ENCODE measurements around the gene CBFA2T2. TPM values are rescaled to one million over a fixed set of nuclear protein-coding genes. Genes with fewer than 3 reads are reported as not detected.

Gene CBFA2T2
- total RNA-seq, 1 experiment from 2014 or later, result 20.0 TPM

DNA sequence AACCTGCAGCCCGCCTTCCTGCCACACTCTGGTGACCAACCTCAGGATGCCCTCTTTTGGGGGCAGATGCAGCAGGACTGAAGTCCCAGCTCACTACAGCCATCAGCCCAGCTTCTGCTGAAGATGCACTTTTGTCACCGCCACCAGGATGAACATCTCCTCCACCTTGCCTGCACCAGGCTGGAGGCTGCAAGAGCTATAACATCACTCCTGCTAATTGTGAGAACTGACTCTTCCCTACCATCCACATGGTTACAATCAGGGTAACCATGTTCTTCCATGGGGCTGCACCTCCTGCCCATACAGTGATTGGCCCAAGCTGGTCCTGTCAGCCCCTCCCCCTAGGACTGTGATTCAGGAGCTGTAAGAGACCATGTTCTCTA lies 174.9 kb downstream of the CBFA2T2 start:
- no TSS peak for BruUV-seq (replicated peaks)
- Histone ChIP-seq H3K36me3 (ENCODE audit: low read depth) (0 out of 2 replicates have a peak, but pooled peaks cover 3% of the 10 kb centered on the region), H3F3A (ENCODE audit: insufficient read depth, low read depth) (peaks cover 43% of the 10 kb centered on the region), H3K27me3 (ENCODE audit: insufficient read depth, low read depth) (no peaks in the 10 kb centered on the region), H3K9me2 (ENCODE audit: insufficient read depth) (no peaks in the 10 kb centered on the region), H3K4me2 (peak overlapping the region; percentile 90), H4K20me1 (ENCODE audit: insufficient read depth) (no peaks in the 10 kb centered on the region), H3K9me3 (ENCODE audit: insufficient read depth, low read depth) (no peaks in the 10 kb centered on the region), H3K79me2 (ENCODE audit: low read depth) (peaks cover 5% of the 10 kb centered on the region), H3K4me3 (peak overlapping the region; percentile 78; the same call in 1 of the 2 replicates), H3K27ac (no peak overlapping the region), H3K4me1 (replicated peaks; ENCODE audit: insufficient read depth) (peaks cover 37% of the 10 kb centered on the region; the same call in 1 of the 2 replicates), H2AFZ (no peak overlapping the region)
- DNase-seq, result no peak
- intact Hi-C loops (cut with micrococcal nuclease; ENCODE audit: unreplicated experiment), result loop anchor here (5.0 to 10.0 kb wide), 3 partner anchors 207 to 403 kb away; partner anchors contain the start of gene RALY
- ChIA-PET POLR2A (ENCODE audit: unreplicated experiment) (interaction anchor here (0.6 kb wide), 3 partner anchors 67 to 845 kb away, joined by 3 to 26 read pairs (median 4); partner anchors contain the start of genes MAPRE1 and ZNF341), CTCF (no interaction called here)
- TF ChIP-seq, protein P1, sequence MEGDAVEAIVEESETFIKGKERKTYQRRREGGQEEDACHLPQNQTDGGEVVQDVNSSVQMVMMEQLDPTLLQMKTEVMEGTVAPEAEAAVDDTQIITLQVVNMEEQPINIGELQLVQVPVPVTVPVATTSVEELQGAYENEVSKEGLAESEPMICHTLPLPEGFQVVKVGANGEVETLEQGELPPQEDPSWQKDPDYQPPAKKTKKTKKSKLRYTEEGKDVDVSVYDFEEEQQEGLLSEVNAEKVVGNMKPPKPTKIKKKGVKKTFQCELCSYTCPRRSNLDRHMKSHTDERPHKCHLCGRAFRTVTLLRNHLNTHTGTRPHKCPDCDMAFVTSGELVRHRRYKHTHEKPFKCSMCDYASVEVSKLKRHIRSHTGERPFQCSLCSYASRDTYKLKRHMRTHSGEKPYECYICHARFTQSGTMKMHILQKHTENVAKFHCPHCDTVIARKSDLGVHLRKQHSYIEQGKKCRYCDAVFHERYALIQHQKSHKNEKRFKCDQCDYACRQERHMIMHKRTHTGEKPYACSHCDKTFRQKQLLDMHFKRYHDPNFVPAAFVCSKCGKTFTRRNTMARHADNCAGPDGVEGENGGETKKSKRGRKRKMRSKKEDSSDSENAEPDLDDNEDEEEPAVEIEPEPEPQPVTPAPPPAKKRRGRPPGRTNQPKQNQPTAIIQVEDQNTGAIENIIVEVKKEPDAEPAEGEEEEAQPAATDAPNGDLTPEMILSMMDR (conservative IDR thresholded peaks at IDR 0.05), result no peak
- TF ChIP-seq EZH2 (IDR thresholded peaks at IDR 0.05; ENCODE audit: low read depth), result no peak

DNA sequence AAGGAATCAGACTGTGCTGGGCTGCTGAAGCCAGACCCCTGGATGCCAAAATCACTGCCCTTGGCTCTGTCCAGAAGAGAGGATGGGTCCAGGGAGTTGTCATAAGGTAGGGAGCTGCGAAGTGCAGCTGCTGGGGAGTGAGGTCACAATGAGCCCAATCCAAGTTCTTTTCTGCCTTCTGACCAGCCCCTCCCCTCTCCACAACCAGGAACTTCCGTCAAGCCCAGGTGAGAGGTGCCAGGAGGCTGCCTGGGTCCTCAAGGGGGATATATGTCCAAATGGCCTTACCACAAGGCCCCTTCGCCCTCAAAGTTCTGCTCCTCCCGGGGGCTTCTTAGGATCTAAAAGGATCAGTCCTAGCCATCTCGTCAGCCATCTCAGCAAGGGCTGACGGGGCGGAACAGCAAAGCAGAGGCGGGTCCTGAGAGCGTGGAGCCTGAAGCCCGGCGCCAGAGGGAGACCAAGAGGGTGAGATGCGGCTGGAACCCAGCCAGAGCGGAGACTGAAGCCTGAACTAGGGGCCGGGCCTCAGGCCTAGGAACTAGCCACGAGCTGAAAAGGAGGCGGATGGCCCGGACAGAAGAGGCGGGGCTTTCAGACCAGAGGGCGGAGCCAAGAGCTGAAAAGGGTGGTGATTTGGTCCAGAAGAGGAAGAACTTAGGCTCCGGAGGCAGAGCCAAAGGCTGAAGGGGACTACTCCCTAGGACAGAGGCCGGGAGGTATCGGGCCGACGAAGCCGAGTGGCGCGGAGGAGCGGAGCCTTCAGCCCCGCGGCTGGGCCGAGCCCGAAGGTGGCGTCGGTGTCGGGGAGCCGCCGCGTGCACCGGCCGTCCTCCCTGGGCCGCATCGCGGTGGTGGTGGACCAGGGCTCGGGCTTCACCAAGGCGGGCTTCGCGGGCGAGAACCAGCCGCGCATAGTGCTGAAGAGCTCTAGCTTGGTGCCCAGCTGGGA lies 176.7 kb downstream of the CBFA2T2 start, which contains the start of gene ACTL10:
Gene ACTL10 (plus strand): TSS at position 651 of the 952 bp plus-strand sequence. CDS start 555 bp downstream, outside the sequence.
- H3K4me2 ChIP-seq, result peak within 1 kb of the TSS; percentile 82
- no peaks in the 10 kb centered on the region for H4K20me1 ChIP-seq (ENCODE audit: insufficient read depth)
- peak within 1 kb of the TSS; percentile 62 for H3K4me3 ChIP-seq
- H3K9me2 ChIP-seq (ENCODE audit: insufficient read depth), result no peaks in the 10 kb centered on the region
- TF ChIP-seq, protein P1 (conservative IDR thresholded peaks at IDR 0.05), result no peak; the same call in 1 of the 2 replicates
- no peak for TF ChIP-seq EZH2 (IDR thresholded peaks at IDR 0.05; ENCODE audit: low read depth)
- peaks cover 13% of the 10 kb centered on the region for H3K79me2 ChIP-seq (ENCODE audit: low read depth)
- intact Hi-C loops (cut with micrococcal nuclease; ENCODE audit: unreplicated experiment), result loop anchor here (1.0 to 10.0 kb wide), 5 partner anchors 123 to 570 kb away; partner anchors contain the start of gene RALY
- H3K9me3 ChIP-seq (ENCODE audit: insufficient read depth, low read depth), result no peaks in the 10 kb centered on the region
- H3K27me3 ChIP-seq (ENCODE audit: insufficient read depth, low read depth), result no peaks in the 10 kb centered on the region
- POLR2A ChIA-PET (ENCODE audit: unreplicated experiment), result interaction anchor here (0.5 to 0.9 kb wide), 9 partner anchors 11 to 517 kb away, joined by 3 to 10 read pairs (median 4); no protein-coding TSS in a partner anchor
- H3K4me1 ChIP-seq (replicated peaks; ENCODE audit: insufficient read depth), result peaks cover 37% of the 10 kb centered on the region; the same call in 1 of the 2 replicates
- CTCF ChIA-PET, result interaction anchor here (0.6 kb wide), 1 partner anchor 19 kb away, joined by 3 read pairs; no protein-coding TSS in a partner anchor
- BruUV-seq (replicated peaks), result TSS peak; percentile 1
- H3F3A ChIP-seq (ENCODE audit: insufficient read depth, low read depth), result peaks cover 46% of the 10 kb centered on the region
- 0 out of 2 replicates have a peak, but pooled peaks cover 6% of the 10 kb centered on the region for H3K36me3 ChIP-seq (ENCODE audit: low read depth)
- DNase-seq, result peak; percentile 94 to 98
- peak within 1 kb of the TSS; percentile 78 for H2AFZ ChIP-seq
- peak within 1 kb of the TSS; percentile 63 for H3K27ac ChIP-seq

DNA sequence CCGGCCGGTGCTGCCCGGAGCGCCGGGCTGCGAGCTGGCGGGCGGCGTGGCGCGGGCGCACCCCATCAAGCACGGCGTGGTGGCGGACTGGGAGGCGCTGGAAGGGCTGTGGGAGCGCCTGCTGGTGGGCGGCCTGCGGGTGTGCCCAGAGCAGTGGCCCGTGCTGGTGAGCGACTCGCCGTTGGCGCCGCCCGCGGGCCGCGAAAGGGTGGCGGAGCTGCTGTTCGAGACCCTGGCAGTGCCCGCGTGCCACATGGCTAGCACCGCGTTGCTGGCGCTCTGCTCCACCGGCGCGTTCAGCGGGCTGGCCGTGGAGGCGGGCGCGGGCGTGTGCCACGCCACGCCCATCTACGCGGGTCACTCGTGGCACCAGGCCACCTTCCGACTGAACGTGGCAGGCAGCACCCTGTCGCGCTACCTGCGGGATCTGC lies 177.4 kb downstream of the CBFA2T2 start:
- TF ChIP-seq EZH2 (IDR thresholded peaks at IDR 0.05; ENCODE audit: low read depth), result no peak
- TF ChIP-seq, protein P1 (conservative IDR thresholded peaks at IDR 0.05), result no peak
- H3K36me3 ChIP-seq (ENCODE audit: low read depth), result 0 out of 2 replicates have a peak, but pooled peaks cover 6% of the 10 kb centered on the region
- peak overlapping the region; percentile 82 for H3K4me2 ChIP-seq
- H3K9me3 ChIP-seq (ENCODE audit: insufficient read depth, low read depth), result no peaks in the 10 kb centered on the region
- POLR2A ChIA-PET (ENCODE audit: unreplicated experiment), result interaction anchor here (0.5 to 0.6 kb wide), 4 partner anchors 10 to 453 kb away, joined by 3 to 5 read pairs (median 4); no protein-coding TSS in a partner anchor
- intact Hi-C loops (cut with micrococcal nuclease; ENCODE audit: unreplicated experiment), result loop anchor here (2.0 to 10.0 kb wide), 4 partner anchors 210 to 570 kb away; partner anchors contain the start of gene RALY
- no peak for DNase-seq
- peak overlapping the region; percentile 78 for H2AFZ ChIP-seq
- CTCF ChIA-PET, result interaction anchor here (0.6 to 1.0 kb wide), 4 partner anchors 18 to 281 kb away, joined by 3 to 9 read pairs (median 5); partner anchors contain the start of gene CBFA2T2
- no peaks in the 10 kb centered on the region for H3K27me3 ChIP-seq (ENCODE audit: insufficient read depth, low read depth)
- BruUV-seq (replicated peaks), result no TSS peak
- peaks cover 38% of the 10 kb centered on the region; the same call in 1 of the 2 replicates for H3K4me1 ChIP-seq (replicated peaks; ENCODE audit: insufficient read depth)
- H3K79me2 ChIP-seq (ENCODE audit: low read depth), result peaks cover 20% of the 10 kb centered on the region
- H4K20me1 ChIP-seq (ENCODE audit: insufficient read depth), result no peaks in the 10 kb centered on the region
- H3K9me2 ChIP-seq (ENCODE audit: insufficient read depth), result no peaks in the 10 kb centered on the region
- peaks cover 49% of the 10 kb centered on the region for H3F3A ChIP-seq (ENCODE audit: insufficient read depth, low read depth)
- peak overlapping the region; percentile 62 for H3K4me3 ChIP-seq
- peak overlapping the region; percentile 14 for H3K27ac ChIP-seq
